ENCODE data around the gene NDUFA5. TPM values are rescaled to one million over a fixed set of nuclear protein-coding genes. Genes with fewer than 3 reads are reported as not detected.

Gene NDUFA5
- total RNA-seq, 4 donors from 2014 or later = 22.5 to 56.6 (median 33.5) TPM

DNA sequence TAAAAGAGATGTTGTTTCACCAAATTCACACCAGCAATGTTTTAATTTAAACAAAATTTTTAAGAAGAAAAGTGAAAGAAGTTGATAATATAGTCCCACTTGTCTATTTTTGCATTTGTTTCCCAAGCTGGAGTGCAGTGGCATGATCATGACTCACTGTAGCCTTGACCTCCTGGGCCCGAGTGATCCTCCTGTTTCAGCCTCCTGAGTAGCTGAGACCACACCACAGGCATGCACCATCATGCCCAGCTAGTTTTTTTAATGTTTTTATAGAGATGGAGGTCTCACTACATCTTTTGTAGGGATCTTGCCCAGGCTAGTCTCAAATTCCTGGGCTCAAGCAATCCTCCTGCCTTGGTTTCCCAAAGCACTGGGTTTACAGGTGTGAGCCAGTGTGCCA lies 14.1 kb upstream of the NDUFA5 start:
- H3K36me3 ChIP-seq = no peaks in the 10 kb centered on the region
- H3K4me1 ChIP-seq = no peaks in the 10 kb centered on the region
- WGBS, 2 donors = 70 to 87% methylated on average over 1 of the region's 1 CpG
- no peaks in the 10 kb centered on the region for H3K9me3 ChIP-seq
- TF ChIP-seq EP300 (IDR thresholded peaks at IDR 0.05) (no peak), POLR2A (IDR thresholded peaks at IDR 0.05) (no peak)
- TF ChIP-seq, protein P1, sequence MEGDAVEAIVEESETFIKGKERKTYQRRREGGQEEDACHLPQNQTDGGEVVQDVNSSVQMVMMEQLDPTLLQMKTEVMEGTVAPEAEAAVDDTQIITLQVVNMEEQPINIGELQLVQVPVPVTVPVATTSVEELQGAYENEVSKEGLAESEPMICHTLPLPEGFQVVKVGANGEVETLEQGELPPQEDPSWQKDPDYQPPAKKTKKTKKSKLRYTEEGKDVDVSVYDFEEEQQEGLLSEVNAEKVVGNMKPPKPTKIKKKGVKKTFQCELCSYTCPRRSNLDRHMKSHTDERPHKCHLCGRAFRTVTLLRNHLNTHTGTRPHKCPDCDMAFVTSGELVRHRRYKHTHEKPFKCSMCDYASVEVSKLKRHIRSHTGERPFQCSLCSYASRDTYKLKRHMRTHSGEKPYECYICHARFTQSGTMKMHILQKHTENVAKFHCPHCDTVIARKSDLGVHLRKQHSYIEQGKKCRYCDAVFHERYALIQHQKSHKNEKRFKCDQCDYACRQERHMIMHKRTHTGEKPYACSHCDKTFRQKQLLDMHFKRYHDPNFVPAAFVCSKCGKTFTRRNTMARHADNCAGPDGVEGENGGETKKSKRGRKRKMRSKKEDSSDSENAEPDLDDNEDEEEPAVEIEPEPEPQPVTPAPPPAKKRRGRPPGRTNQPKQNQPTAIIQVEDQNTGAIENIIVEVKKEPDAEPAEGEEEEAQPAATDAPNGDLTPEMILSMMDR (IDR thresholded peaks at IDR 0.05) = no peak
- no peaks in the 10 kb centered on the region for H3K27me3 ChIP-seq
- no peak overlapping the region for H3K4me3 ChIP-seq
- no peak for DNase-seq (ENCODE audit: low spot score in 2 of 2)
- H3K27ac ChIP-seq = no peak overlapping the region

DNA sequence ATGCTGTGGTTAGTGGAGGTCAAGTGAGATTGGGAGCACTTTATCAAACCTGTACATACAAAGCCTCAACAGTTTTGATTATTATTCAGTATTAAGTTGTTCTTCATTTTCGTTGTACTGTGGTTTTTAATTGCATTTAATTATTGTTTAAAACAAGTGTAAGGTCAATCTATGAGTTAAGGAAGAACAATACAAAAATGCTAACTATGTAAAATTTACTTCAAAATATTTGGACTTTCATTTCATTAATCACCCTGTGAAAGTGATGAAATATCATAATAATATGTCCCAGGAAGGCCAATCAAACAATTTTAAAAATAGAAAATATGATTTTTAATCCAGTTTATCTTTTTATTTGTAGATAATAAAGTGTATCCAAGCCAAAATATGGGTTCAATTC lies 13.6 kb upstream of the NDUFA5 start:
- Histone ChIP-seq H3K27ac (no peak overlapping the region), H3K36me3 (no peaks in the 10 kb centered on the region), H3K4me1 (no peaks in the 10 kb centered on the region), H3K27me3 (no peaks in the 10 kb centered on the region), H3K9me3 (no peaks in the 10 kb centered on the region), H3K4me3 (no peak overlapping the region)
- WGBS, 2 donors = 38 to 43% methylated on average over 1 of the region's 1 CpG
- TF ChIP-seq EP300 (IDR thresholded peaks at IDR 0.05) (no peak), POLR2A (IDR thresholded peaks at IDR 0.05) (no peak)
- TF ChIP-seq, protein P1 (IDR thresholded peaks at IDR 0.05) = no peak
- no peak for DNase-seq (ENCODE audit: low spot score in 2 of 2)

DNA sequence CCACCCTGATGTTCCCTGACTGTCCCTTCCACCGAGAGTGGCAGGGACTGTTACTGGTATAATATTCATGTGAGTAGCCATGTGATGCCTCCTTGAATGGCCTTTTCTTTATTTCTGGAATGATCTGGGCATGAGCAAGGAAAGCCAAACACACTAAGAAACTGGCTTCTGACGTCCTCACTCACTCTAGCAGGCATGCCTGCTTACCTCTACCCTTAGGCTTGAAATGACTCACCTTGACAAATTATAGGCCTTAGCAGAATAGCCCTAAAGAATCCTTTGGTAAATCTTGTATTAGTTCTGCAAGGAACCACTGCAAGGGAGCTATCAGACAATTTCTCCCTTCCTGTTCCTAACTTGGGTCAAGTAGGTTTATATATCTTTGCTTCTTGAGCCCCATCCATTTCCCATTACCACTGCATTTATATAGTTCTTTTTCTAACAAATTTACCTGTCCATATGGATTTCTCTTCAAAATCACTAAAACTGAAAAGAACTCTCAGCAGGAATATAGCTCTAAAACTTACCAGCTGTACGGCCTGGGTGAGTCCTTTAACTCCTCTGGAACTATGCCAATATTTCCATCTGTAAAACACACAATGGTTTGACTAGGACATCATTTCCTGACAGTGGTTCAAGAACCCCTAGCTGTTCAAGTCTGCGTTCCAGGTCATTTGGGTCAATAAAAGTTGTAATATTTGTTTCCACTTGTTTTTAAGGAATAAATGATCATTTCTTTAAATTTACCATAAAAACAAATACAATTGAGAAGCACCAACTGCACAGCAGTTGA lies 13.0 kb upstream of the NDUFA5 start:
- WGBS, 2 donors = 47 to 53% methylated on average over 4 of the region's 4 CpGs
- TF ChIP-seq, protein P1 (IDR thresholded peaks at IDR 0.05) = no peak
- TF ChIP-seq POLR2A (IDR thresholded peaks at IDR 0.05) = no peak
- TF ChIP-seq EP300 (IDR thresholded peaks at IDR 0.05) = no peak
- no peaks in the 10 kb centered on the region for H3K4me1 ChIP-seq
- DNase-seq (ENCODE audit: low spot score in 2 of 2) = no peak
- H3K9me3 ChIP-seq = no peaks in the 10 kb centered on the region
- H3K4me3 ChIP-seq = no peak overlapping the region
- no peaks in the 10 kb centered on the region for H3K36me3 ChIP-seq
- no peaks in the 10 kb centered on the region for H3K27me3 ChIP-seq
- H3K27ac ChIP-seq = no peak overlapping the region

DNA sequence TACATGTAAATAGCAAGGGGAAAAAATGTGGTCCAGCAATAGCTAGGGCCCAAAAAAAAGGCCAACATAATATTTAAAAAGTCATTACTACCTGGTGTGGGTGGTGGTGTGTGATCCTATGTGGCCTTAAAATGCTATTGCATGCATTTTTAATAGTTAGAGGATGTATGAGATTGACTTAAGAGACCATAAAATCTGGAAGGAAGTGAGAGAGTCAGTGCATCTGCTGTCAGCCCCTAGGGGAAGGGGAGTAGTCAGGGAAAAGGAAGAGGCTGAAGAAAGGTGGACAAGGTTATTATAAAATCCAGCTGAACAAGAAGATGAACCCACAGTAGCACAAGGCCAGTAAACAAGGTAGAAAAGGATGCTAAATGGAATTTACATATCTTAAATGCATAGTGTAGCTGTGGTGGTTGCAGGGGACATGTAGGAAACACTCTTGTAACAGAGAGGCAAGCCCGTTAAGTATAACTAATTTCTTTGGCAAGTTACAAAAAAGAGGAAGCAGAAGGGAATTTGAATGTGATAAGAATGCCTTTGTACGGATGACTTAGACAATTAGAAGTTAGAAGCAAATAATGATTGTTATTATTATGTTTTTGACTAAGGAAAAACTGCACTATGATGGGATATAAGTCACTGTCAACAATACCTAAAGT lies 11.9 kb upstream of the NDUFA5 start:
- no peak for DNase-seq (ENCODE audit: low spot score in 2 of 2)
- 32 to 37% methylated on average over 2 of the region's 2 CpGs for WGBS, 2 donors
- no peaks in the 10 kb centered on the region for H3K9me3 ChIP-seq

More for the DNA sequence above, 11.9 kb upstream of the NDUFA5 start:
- no peak for TF ChIP-seq EP300 (IDR thresholded peaks at IDR 0.05)
- TF ChIP-seq, protein P1 (IDR thresholded peaks at IDR 0.05) = no peak
- TF ChIP-seq POLR2A (IDR thresholded peaks at IDR 0.05) = no peak
- Histone ChIP-seq H3K4me3 (no peak overlapping the region), H3K27me3 (no peaks in the 10 kb centered on the region), H3K27ac (no peak overlapping the region), H3K4me1 (no peaks in the 10 kb centered on the region), H3K36me3 (no peaks in the 10 kb centered on the region)
